Measurements from ENCODE around the gene COBLL1.
"Not testable (repeated sequence)": the region's sequence is repeated elsewhere in the genome, so short reads cannot be mapped to it uniquely, and the experiment has no call there.

The COBLL1 gene

GRCh38 chr2:164714471-164714870, 127.2 kb downstream of the COBLL1 start:
- DNase-seq, result no peak

GRCh38 chr2:164711766-164712138, 129.9 kb downstream of the COBLL1 start:
- no peak for DNase-seq

- DNase-seq, result no peak
Observed at GRCh38 chr2:164710837-164711765, 130.5 kb downstream of the COBLL1 start.

GRCh38 chr2:164710252-164710836, 131.3 kb downstream of the COBLL1 start:
- not testable (repeated sequence) for DNase-seq

- DNase-seq, result no peak
Observed at GRCh38 chr2:164706522-164706921, 135.1 kb downstream of the COBLL1 start.

GRCh38 chr2:164705412-164706167, 136.0 kb downstream of the COBLL1 start:
- no peak for DNase-seq

GRCh38 chr2:164703915-164704706, 137.5 kb downstream of the COBLL1 start:
- DNase-seq, result no peak

- no peak for DNase-seq
Observed at GRCh38 chr2:164701565-164701964, 140.1 kb downstream of the COBLL1 start.

GRCh38 chr2:164700390-164700789, 141.2 kb downstream of the COBLL1 start:
- DNase-seq, result no peak

- no peak for DNase-seq
Observed at GRCh38 chr2:164697688-164698461, 143.7 kb downstream of the COBLL1 start.

GRCh38 chr2:164696634-164697033, 145.0 kb downstream of the COBLL1 start:
- DNase-seq, result no peak

- DNase-seq, result no peak
Observed at GRCh38 chr2:164694275-164694695, 147.3 kb downstream of the COBLL1 start.

- no peak for DNase-seq
Observed at GRCh38 chr2:164693834-164694233, 147.8 kb downstream of the COBLL1 start.

- no peak for DNase-seq
Observed at GRCh38 chr2:164693390-164693789, 148.2 kb downstream of the COBLL1 start.

- no peak for DNase-seq
Observed at GRCh38 chr2:164692958-164693357, 148.7 kb downstream of the COBLL1 start.

GRCh38 chr2:164692114-164692513, 149.5 kb downstream of the COBLL1 start:
- DNase-seq, result no peak

- no peak for DNase-seq
Observed at GRCh38 chr2:164691346-164691887, 150.2 kb downstream of the COBLL1 start.

- DNase-seq, result no peak
Observed at GRCh38 chr2:164690361-164690760, 151.3 kb downstream of the COBLL1 start.

GRCh38 chr2:164688896-164689419, 152.7 kb downstream of the COBLL1 start:
- DNase-seq, result no peak

- no peak for DNase-seq
Observed at GRCh38 chr2:164681009-164681408, 160.6 kb downstream of the COBLL1 start.
